PFSK-1 (cell line): Measurements from ENCODE around the gene KCNQ5.

Experiments used
- POLR2AphosphoS5 ChIP-seq: IDR thresholded peaks from 2 replicates; pipeline ENCODE4 v1.6.1; 2012; ENCODE audit warnings: low read depth, mild to moderate bottlenecking, control low read depth, low read length, moderate library complexity
- SIN3A ChIP-seq: IDR thresholded peaks from 2 replicates; pipeline ENCODE4 v1.6.1; 2012; ENCODE audit warnings: mild to moderate bottlenecking, low read length, moderate library complexity, borderline replicate concordance; ENCODE audit not compliant: insufficient read depth
- TF ChIP-seq, protein P1 (sequence below), 2 experiments: IDR thresholded peaks; 2 replicates each; pipeline versions ENCODE4 v1.6.1 to v1.8.0; 2011 to 2012; ENCODE audit warnings: low read depth in 2 of 2, low read length in 2 of 2, control low read depth in 1 of 2, inconsistent platforms in 1 of 2, mild to moderate bottlenecking in 1 of 2, moderate library complexity in 1 of 2; ENCODE audit not compliant: insufficient read depth in 1 of 2

DNA sequence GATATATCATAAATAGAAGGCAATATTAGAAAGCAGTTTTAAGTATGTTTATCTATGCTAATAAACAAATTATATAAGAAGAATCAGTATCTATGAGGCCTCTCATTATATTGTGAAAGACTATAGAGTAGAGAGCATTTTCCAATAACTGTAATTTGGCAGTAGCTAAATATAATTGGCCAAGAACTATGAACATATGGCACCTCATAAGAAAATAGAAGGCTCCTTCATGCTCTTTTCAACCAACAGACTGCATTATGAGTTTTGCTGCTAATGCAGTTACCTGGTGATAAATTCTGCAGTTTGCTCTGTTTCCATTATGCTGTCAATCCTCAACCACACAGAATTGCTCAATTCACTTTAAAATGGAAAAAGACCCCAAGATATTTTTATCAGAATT, 382.4 kb downstream of the KCNQ5 start:
- TF ChIP-seq POLR2AphosphoS5 (no peak), SIN3A (no peak)
- TF ChIP-seq, protein P1, sequence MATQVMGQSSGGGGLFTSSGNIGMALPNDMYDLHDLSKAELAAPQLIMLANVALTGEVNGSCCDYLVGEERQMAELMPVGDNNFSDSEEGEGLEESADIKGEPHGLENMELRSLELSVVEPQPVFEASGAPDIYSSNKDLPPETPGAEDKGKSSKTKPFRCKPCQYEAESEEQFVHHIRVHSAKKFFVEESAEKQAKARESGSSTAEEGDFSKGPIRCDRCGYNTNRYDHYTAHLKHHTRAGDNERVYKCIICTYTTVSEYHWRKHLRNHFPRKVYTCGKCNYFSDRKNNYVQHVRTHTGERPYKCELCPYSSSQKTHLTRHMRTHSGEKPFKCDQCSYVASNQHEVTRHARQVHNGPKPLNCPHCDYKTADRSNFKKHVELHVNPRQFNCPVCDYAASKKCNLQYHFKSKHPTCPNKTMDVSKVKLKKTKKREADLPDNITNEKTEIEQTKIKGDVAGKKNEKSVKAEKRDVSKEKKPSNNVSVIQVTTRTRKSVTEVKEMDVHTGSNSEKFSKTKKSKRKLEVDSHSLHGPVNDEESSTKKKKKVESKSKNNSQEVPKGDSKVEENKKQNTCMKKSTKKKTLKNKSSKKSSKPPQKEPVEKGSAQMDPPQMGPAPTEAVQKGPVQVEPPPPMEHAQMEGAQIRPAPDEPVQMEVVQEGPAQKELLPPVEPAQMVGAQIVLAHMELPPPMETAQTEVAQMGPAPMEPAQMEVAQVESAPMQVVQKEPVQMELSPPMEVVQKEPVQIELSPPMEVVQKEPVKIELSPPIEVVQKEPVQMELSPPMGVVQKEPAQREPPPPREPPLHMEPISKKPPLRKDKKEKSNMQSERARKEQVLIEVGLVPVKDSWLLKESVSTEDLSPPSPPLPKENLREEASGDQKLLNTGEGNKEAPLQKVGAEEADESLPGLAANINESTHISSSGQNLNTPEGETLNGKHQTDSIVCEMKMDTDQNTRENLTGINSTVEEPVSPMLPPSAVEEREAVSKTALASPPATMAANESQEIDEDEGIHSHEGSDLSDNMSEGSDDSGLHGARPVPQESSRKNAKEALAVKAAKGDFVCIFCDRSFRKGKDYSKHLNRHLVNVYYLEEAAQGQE (IDR thresholded peaks at IDR 0.05; ENCODE audit: insufficient read depth in 1 of 2, low read depth in 2 of 2, low read length in 2 of 2): no peak
